Common myeloid progenitor, CD34-positive (primary cell): ENCODE results near the gene RASAL2.

Experiments
- CTCF ChIA-PET: fragments of 350-600 bp; sonication (Branson Sonifier 250); formaldehyde crosslinking; loops from one replicate; lab custom pipeline; 2021; ENCODE audit warnings: antibody characterized with exemption; lab: Charles Lee
- POLR2A ChIA-PET: fragments of 350-600 bp; sonication (Branson Sonifier 250); formaldehyde crosslinking; loops from one replicate; lab custom pipeline; 2021; ENCODE audit warnings: antibody characterized with exemption; lab: Charles Lee
- DNase-seq, 3 donors: peaks; one replicate each; pipeline versions ENCODE4 v3.0.0 to v3.0.0-alpha.2; 2013
- H3K27ac ChIP-seq, 2 experiments: 1 replicate in 1 of 2; 2 replicates in 1 of 2; pipeline ENCODE4 v1.7.0; 2013; ENCODE audit warnings: inconsistent platforms in 2 of 2, low read length in 2 of 2, mild to moderate bottlenecking in 2 of 2, low read depth in 1 of 2, moderate library complexity in 1 of 2; ENCODE audit not compliant: severe bottlenecking in 2 of 2, insufficient read depth in 1 of 2, poor library complexity in 1 of 2
- H3K27me3 ChIP-seq, 5 experiments: replicated peaks in 2 of 5; 1 replicate in 3 of 5; 2 replicates in 2 of 5; pipeline versions ENCODE4 v1.6.1 to v1.7.0; 2013; ENCODE audit warnings: low read length in 4 of 5, mild to moderate bottlenecking in 2 of 5, moderate library complexity in 2 of 5, inconsistent platforms in 1 of 5; ENCODE audit not compliant: insufficient read depth in 5 of 5, control insufficient read depth in 4 of 5
- H3K36me3 ChIP-seq, 4 experiments: 1 replicate in 2 of 4; 2 replicates in 2 of 4; pipeline versions ENCODE4 v1.6.1 to v1.7.0; 2013; ENCODE audit warnings: low read length in 3 of 4, control low read depth in 1 of 4, mild to moderate bottlenecking in 1 of 4; ENCODE audit not compliant: control insufficient read depth in 4 of 4, insufficient read depth in 4 of 4
- H3K4me1 ChIP-seq, 4 experiments: 1 replicate in 3 of 4; 2 replicates in 1 of 4; pipeline versions ENCODE4 v1.6.1 to v1.7.1; 2013; ENCODE audit warnings: low read length in 3 of 4, mild to moderate bottlenecking in 3 of 4, control low read depth in 1 of 4, inconsistent platforms in 1 of 4, moderate library complexity in 1 of 4; ENCODE audit not compliant: control insufficient read depth in 4 of 4, insufficient read depth in 4 of 4; ENCODE audit errors: control extremely low read depth in 1 of 4
- H3K4me3 ChIP-seq, 7 experiments: 1 replicate in 4 of 7; 2 replicates in 3 of 7; pipeline versions ENCODE4 v1.5.1 to v1.7.0; 2013; ENCODE audit warnings: mild to moderate bottlenecking in 7 of 7, low read length in 6 of 7, moderate library complexity in 6 of 7, inconsistent platforms in 2 of 7, low read depth in 2 of 7, control low read depth in 1 of 7; ENCODE audit not compliant: insufficient read depth in 4 of 7, control insufficient read depth in 1 of 7; ENCODE audit errors: extremely low read depth in 1 of 7
- H3K9me3 ChIP-seq, 5 experiments: 1 replicate in 4 of 5; 2 replicates in 1 of 5; pipeline versions ENCODE4 v1.6.1 to v1.7.1; 2013; ENCODE audit warnings: low read length in 4 of 5, mild to moderate bottlenecking in 2 of 5, inconsistent platforms in 1 of 5, low read depth in 1 of 5, moderate library complexity in 1 of 5; ENCODE audit not compliant: control insufficient read depth in 4 of 5, insufficient read depth in 2 of 5; ENCODE audit errors: control extremely low read depth in 1 of 5
- WGBS: methylation state at CpG from one replicate; pipeline ENCODE4 v1.1.5; 2013; ENCODE audit not compliant: insufficient coverage; 5-methylcytosine and 5-hydroxymethylcytosine counted together

The RASAL2 gene

GRCh38 chr1:178498896-178499675 lies 405.2 kb downstream of the RASAL2 start:
- Histone ChIP-seq H3K36me3 (no peaks in the 10 kb centered on the region), H3K9me3 (no peaks in the 10 kb centered on the region), H3K27me3 (no peaks in the 10 kb centered on the region), H3K27ac (no peak overlapping the region), H3K4me1 (no peaks in the 10 kb centered on the region), H3K4me3 (no peak overlapping the region)
- ChIA-PET CTCF (interaction anchor here (1.0 to 2.0 kb wide), 3 partner anchors 11 to 35 kb away, joined by 3 to 7 read pairs (median 4); no protein-coding TSS in a partner anchor), POLR2A (no interaction called here)
- WGBS = 93% methylated on average over 15 of the region's 16 CpGs
- DNase-seq = no peak

- Histone ChIP-seq H3K27ac (no peak overlapping the region), H3K27me3 (peaks cover 0 to 2% (median 0%) of the 10 kb centered on the region in 5 experiments), H3K4me1 (no peaks in the 10 kb centered on the region), H3K36me3 (no peaks in the 10 kb centered on the region), H3K4me3 (no peak overlapping the region), H3K9me3 (no peaks in the 10 kb centered on the region)
- no peak for DNase-seq
- ChIA-PET CTCF (interaction anchor here (0.7 to 2.9 kb wide), 8 partner anchors 12 to 360 kb away, joined by 3 to 21 read pairs (median 7); partner anchors contain the start of gene TEX35), POLR2A (no interaction called here)
- WGBS = 91% methylated on average over 8 of the region's 11 CpGs
These were observed 406.3 kb downstream of the RASAL2 start for GRCh38 chr1:178500091-178500770.

- no peaks in the 10 kb centered on the region for H3K36me3 ChIP-seq
- 98% methylated on average over 9 of the region's 10 CpGs for WGBS
- POLR2A ChIA-PET = no interaction called here
These were observed 407.1 kb downstream of the RASAL2 start for GRCh38 chr1:178500936-178501554.

GRCh38 chr1:178501705-178502329 lies 407.9 kb downstream of the RASAL2 start:
- Histone ChIP-seq H3K27ac (no peak overlapping the region), H3K4me3 (no peak overlapping the region), H3K27me3 (peaks cover 0 to 2% (median 0%) of the 10 kb centered on the region in 5 experiments), H3K4me1 (peaks cover 0 to 3% (median 0%) of the 10 kb centered on the region in 4 experiments), H3K9me3 (no peaks in the 10 kb centered on the region), H3K36me3 (no peaks in the 10 kb centered on the region)
- ChIA-PET CTCF (interaction anchor here (0.5 to 2.9 kb wide), 22 partner anchors 9 to 565 kb away, joined by 3 to 21 read pairs (median 5); partner anchors contain the start of gene TEX35), POLR2A (no interaction called here)
- WGBS = 42% methylated on average over 2 of the region's 5 CpGs
- DNase-seq = peak; percentile 58 to 80 (median 73)

More at GRCh38 chr1:178500936-178501554, 407.1 kb downstream of the RASAL2 start:
- no peaks in the 10 kb centered on the region for H3K4me1 ChIP-seq
- no peak overlapping the region for H3K27ac ChIP-seq
- H3K27me3 ChIP-seq = peaks cover 0 to 2% (median 0%) of the 10 kb centered on the region in 5 experiments
- no peaks in the 10 kb centered on the region for H3K9me3 ChIP-seq
- H3K4me3 ChIP-seq = no peak overlapping the region
- DNase-seq = no peak
- CTCF ChIA-PET = interaction anchor here (0.7 to 2.9 kb wide), 18 partner anchors 9 to 517 kb away, joined by 3 to 21 read pairs (median 6); partner anchors contain the start of gene TEX35

- ChIA-PET POLR2A (no interaction called here), CTCF (interaction anchor here (0.5 to 2.9 kb wide), 20 partner anchors 10 to 564 kb away, joined by 3 to 21 read pairs (median 5); partner anchors contain the start of gene TEX35)
- no peak overlapping the region for H3K4me3 ChIP-seq
- DNase-seq = no peak
- H3K36me3 ChIP-seq = no peaks in the 10 kb centered on the region
- H3K9me3 ChIP-seq = no peaks in the 10 kb centered on the region
- H3K27me3 ChIP-seq = peaks cover 0 to 2% (median 0%) of the 10 kb centered on the region in 5 experiments
- 93% methylated on average over 2 of the region's 3 CpGs for WGBS
- peaks cover 0 to 6% (median 0%) of the 10 kb centered on the region in 4 experiments for H3K4me1 ChIP-seq
- no peak overlapping the region for H3K27ac ChIP-seq
These were observed 408.4 kb downstream of the RASAL2 start for GRCh38 chr1:178502330-178502714.

GRCh38 chr1:178502856-178503255 lies 409.0 kb downstream of the RASAL2 start:
- Histone ChIP-seq H3K27me3 (peaks cover 0 to 2% (median 0%) of the 10 kb centered on the region in 5 experiments), H3K9me3 (no peaks in the 10 kb centered on the region), H3K4me3 (no peak overlapping the region), H3K4me1 (peaks cover 0 to 6% (median 0%) of the 10 kb centered on the region in 4 experiments), H3K27ac (no peak overlapping the region), H3K36me3 (no peaks in the 10 kb centered on the region)
- CTCF ChIA-PET = interaction anchor here (1.4 to 2.9 kb wide), 4 partner anchors 8 to 192 kb away, joined by 3 to 21 read pairs (median 6); partner anchors contain the start of gene TEX35
- POLR2A ChIA-PET = no interaction called here
- WGBS = 100% methylated on average over 3 of the region's 5 CpGs
- DNase-seq = no peak
